Stimulated activated CD8-positive, alpha-beta memory T cell treated with anti-CD3 and anti-CD28 coated beads, Interleukin-4, amount 100 ng/mL, for 4 hours (primary cell): Measurements from ENCODE around the gene GGN.
"Not testable (repeated sequence)": the region's sequence is repeated elsewhere in the genome, so short reads cannot be mapped to it uniquely, and the experiment has no call there.

Experiments used
- DNase-seq, 2 donors: peaks; one replicate each; pipeline ENCODE4 v3.0.0-alpha.2; 2020; ENCODE audit warnings: low read depth in 2 of 2, low spot score in 1 of 2

The GGN gene

GRCh38 chr19:38411898-38412297 is 24.1 kb upstream of the GGN start:
- DNase-seq, result not testable (repeated sequence)

DNA sequence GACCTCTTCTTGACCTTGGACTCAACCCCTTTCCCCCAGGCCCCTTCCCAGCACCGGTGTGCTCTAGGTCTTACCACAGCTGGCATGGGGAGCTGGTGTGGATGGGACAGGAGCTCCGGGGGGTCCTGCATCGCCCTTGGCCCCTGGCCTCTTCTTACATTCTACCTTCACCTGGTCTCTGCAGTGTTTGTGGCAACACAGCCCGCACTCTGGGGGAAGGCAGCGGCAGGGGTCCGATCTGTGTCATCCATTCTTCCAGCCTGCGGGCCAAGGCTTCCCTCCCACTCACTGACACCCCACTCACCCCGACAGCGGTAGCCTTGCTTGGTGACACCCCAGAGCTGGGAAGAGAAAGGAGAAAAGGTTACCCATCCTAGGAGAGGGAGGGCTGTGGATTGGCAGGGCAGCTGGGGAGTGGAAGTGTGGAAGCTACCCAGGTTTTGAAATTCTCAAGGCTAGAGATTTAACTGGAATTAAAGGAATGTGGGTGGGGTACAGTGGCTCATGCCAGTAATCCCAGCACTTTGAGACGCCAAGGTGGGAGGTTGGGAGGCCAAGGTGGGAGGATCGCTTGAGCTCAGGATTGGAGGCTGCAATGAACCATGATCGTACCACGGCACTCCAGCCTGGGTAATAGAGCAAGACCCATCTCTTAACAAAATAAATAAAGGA is 23.3 kb upstream of the GGN start:
- DNase-seq, result no peak

DNA sequence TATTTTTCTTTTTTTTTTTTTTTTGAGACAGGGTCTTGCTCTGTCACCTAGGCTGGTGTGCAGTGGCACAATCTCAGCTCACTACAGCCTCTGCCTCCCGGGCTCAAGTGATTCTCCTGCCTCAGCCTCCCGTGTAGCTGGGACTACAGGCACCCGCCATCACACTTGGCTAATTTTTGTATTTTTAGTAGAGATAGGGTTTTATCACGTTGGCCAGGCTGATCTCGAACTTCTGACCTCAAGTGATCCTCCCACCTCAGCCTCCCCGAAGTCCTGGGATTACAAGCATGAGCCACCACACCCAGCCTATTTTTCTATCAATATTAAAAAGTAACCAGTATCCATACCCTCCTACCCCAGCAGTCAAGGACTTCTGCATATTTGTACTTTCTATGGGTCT is 22.6 kb upstream of the GGN start:
- not testable (repeated sequence) for DNase-seq

GRCh38 chr19:38409631-38410133 is 21.8 kb upstream of the GGN start:
- no peak for DNase-seq

GRCh38 chr19:38405276-38405675 is 17.4 kb upstream of the GGN start:
- DNase-seq, result no peak

DNA sequence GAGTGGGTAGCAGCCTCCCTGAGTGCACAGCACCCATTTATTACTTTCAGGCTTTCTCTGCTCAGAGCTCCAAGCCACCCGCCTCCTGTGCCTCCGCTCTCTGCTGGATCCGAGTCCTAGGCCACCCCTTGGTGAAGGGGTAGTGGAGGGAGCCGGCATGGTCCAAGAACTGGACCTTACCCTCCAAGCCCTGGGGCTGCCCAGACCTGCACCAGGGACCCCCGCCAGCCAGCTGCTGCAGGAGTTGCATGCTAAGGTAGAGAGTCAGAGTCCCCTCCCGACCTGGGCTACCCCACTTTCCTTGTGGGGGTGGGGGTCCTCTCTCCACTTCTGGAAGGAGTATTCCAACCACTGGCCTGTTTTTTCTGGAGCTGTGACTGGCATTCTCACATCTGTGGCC is 17.0 kb upstream of the GGN start:
- no peak for DNase-seq

DNA sequence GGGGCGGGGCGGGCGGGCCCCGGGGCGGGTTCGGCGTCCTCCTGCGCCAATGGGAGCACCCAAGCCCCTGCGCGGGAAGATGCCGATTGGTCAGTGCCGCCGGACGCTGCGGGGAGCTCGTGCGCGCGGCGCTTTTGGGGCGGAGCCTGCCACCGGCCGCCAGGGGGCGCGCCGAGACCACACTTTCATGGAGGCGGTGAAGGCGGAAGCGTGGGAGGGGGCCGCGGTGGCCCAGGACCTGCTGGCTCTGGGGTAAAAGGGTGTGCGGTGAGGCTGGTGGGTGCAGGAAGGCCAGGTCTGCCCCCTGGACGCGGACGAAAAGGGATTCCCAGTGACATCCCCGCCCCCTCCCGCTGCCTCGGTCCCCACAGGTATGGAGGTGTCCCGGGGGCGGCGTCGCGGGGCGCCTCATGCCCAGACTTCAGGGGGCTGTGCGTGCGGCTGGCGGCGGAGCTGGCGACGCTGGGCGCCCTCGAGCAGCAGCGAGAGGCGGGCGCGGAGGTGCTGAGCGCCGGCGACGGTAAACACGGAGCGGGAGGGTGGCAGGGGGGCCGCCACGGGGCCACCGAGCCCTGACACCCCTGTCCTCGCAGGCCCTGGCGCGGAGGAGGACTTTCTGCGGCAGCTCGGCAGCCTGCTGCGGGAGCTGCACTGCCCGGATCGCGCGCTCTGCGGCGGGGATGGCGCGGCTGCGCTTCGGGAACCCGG is 15.3 kb upstream of the GGN start, which contains the start of gene FAM98C:
FAM98C (plus strand) TSS at position 127 of the 708 bp plus-strand sequence; CDS start at position 188, 61 bp downstream.
- peak; percentile 91 to 94 for DNase-seq

GRCh38 chr19:38402623-38402966 is 14.8 kb upstream of the GGN start:
- no peak for DNase-seq

GRCh38 chr19:38401148-38401547 is 13.3 kb upstream of the GGN start:
- no peak for DNase-seq

DNA sequence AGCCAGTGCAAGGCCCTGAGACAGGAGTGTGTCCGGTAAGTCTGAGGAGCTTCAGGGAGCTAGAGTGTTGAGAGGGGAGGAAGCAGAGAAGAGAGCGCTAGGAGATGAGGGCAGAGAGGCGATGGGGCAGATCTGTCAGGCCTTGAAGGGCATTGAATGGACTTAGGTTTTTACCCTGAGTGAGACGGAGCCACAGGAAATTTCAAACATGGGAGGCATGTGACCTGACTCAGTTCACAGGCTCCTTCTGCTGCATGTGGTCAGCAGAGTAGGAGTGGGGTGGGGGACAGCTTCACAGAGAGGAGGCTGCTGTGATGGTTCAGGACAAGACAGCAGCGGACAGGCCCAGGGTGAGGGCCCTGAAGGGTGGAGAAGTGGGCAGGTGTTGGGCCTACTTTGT is 12.5 kb upstream of the GGN start:
- no peak for DNase-seq

GRCh38 chr19:38399537-38399936 is 11.7 kb upstream of the GGN start:
- no peak for DNase-seq

- no peak for DNase-seq
These were observed 11.2 kb upstream of the GGN start for GRCh38 chr19:38399081-38399480.

- no peak for DNase-seq
These were observed 7.7 kb upstream of the GGN start for GRCh38 chr19:38395381-38396114.

DNA sequence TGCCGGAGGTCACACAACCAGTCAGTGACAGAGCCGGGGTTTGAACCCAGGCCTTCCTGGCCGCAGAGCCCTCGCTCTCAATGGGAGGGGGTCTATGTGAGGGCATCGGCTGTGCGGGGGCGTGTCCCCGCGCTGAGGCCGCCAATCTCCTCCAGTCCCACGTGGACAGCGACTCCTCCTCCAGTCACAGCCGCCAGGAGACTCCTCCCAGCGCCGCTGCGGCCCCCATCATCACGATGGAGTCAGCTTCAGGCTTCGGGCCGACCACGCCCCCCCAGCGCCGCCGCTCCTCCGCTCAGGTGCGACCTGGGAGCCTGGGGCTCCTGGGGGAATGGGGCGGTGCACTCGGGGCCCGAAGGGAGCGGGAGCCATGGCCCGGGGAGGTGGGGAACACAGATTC is 6.7 kb upstream of the GGN start:
- DNase-seq, result peak; percentile 15 to 50

- no peak for DNase-seq
These were observed 5.0 kb upstream of the GGN start for GRCh38 chr19:38392707-38393308.

- DNase-seq, result no peak
These were observed 4.2 kb upstream of the GGN start for GRCh38 chr19:38391911-38392464.

GRCh38 chr19:38389957-38390924 is 2.4 kb upstream of the GGN start:
- no peak for DNase-seq

DNA sequence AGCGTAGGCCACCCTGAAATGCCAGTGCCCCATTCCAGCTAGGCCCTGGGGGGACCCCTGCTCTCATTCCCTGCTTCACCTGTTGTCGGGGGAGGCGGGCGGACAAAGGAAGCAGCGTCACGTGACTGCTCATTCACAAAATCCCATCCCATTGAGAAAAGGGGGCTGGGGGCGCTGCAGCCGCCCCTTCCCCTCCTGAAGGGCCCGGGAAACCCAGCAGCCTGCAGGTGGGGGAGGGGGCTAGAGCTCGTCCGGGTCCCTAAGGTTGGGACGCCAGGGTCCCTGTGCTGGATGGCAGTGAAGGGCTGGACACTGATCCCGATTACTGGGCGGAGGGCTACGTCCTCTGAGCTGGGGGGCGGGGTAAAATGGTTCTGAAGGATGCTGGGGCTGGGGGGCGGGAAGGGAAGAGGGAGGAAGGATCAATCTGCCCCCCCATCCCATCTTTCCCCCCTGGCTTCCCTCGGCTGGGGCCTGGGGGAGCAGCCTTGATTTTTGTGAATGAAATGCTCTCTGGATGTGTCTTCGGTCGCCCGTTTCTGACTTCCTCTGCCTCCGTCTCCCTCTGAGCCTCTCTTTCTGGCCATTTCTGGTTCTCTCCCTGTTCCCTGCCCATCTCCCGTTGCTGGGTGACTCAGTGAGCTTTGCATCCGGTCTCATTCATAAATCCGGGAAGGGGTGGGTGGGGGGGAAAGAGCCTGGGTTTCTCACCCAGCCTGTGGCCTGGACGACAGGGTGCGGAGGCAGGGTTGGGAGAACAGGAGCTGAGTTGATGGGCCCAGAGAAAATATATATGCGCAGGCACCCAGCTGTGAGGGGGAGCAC is 1.5 kb upstream of the GGN start:
- DNase-seq, result no peak
